PC-3 (cell line): ENCODE data around the gene MRFAP1L1. TPM values are rescaled to one million over a fixed set of nuclear protein-coding genes. Genes with fewer than 3 reads are reported as not detected.

ENCODE experiments used
- ATAC-seq: fragments of 200-7000 bp; cut with Tn5 transposase; 2 replicates; pipeline ENCODE4 v1.9.1; 2020; ENCODE audit warnings: mild to moderate bottlenecking, moderate library complexity
- BruUV-seq: library from RNA; stranded (reverse); fragments of 400-500 nt; replicated peaks from 2 replicates; lab custom pipeline; 2021; lab: Mats Ljungman, UMichigan
- CTCF ChIA-PET: fragments of 300-600 bp; sonication (Branson Sonifier 250); formaldehyde crosslinking; loops from one replicate; lab custom pipeline; 2022; ENCODE audit warnings: antibody characterized with exemption; lab: Charles Lee
- POLR2A ChIA-PET: fragments of 300-600 bp; sonication (Branson Sonifier 250); formaldehyde crosslinking; loops from one replicate; lab custom pipeline; 2022; ENCODE audit warnings: antibody characterized with exemption; ENCODE audit not compliant: unreplicated experiment; lab: Charles Lee
- DNase-seq: peaks from one replicate; pipeline ENCODE4 v3.0.0-alpha.2; 2015
- H2AFZ ChIP-seq: fragments of 300-600 bp; sonication (generic); 2 replicates; pipeline ENCODE4 v1.6.0; 2016; ENCODE audit warnings: antibody characterized with exemption, low read length
- H3F3A ChIP-seq: fragments of 300-600 bp; sonication (generic); one replicate; pipeline ENCODE4 v1.6.0; 2017; ENCODE audit warnings: antibody characterized with exemption, low read length, control low read depth, mild to moderate bottlenecking; ENCODE audit not compliant: unreplicated experiment
- H3K27ac ChIP-seq: fragments of 300-600 bp; sonication (generic); 2 replicates; pipeline ENCODE4 v1.5.1; 2016; ENCODE audit warnings: mild to moderate bottlenecking, low read length
- H3K27me3 ChIP-seq: fragments of 300-600 bp; sonication (generic); 2 replicates; pipeline ENCODE4 v1.6.1; 2016; ENCODE audit warnings: low read length, mixed read lengths
- H3K36me3 ChIP-seq: fragments of 300-600 bp; sonication (generic); 2 replicates; pipeline ENCODE4 v1.6.1; 2016; ENCODE audit warnings: low read depth, mixed run types, low read length, mixed read lengths
- H3K4me1 ChIP-seq: fragments of 300-600 bp; sonication (generic); 2 replicates; pipeline ENCODE4 v1.5.1; 2016; ENCODE audit warnings: low read length; ENCODE audit not compliant: insufficient read depth
- H3K4me2 ChIP-seq: fragments of 300-600 bp; sonication (generic); 2 replicates; pipeline ENCODE4 v1.6.0; 2016; ENCODE audit warnings: low read length
- H3K4me3 ChIP-seq: fragments of 300-600 bp; sonication (generic); 2 replicates; pipeline ENCODE4 v1.5.1; 2016; ENCODE audit warnings: mild to moderate bottlenecking, low read length, mixed read lengths
- H3K79me2 ChIP-seq: fragments of 300-600 bp; sonication (generic); 2 replicates; pipeline ENCODE4 v1.6.1; 2017; ENCODE audit warnings: low read length, mixed read lengths
- H3K9ac ChIP-seq: fragments of 300-600 bp; sonication (generic); 2 replicates; pipeline ENCODE4 v1.6.0; 2016; ENCODE audit warnings: mild to moderate bottlenecking, low read length
- H3K9me2 ChIP-seq: fragments of 300-600 bp; sonication (generic); replicated peaks from 2 replicates; pipeline ENCODE4 v1.6.1; 2016; ENCODE audit warnings: mixed run types, low read length, mixed read lengths
- H3K9me3 ChIP-seq: fragments of 300-600 bp; sonication (generic); 2 replicates; pipeline ENCODE4 v1.6.1; 2016; ENCODE audit warnings: low read length, mixed read lengths
- H4K20me1 ChIP-seq: fragments of 300-600 bp; sonication (generic); 2 replicates; pipeline ENCODE4 v1.6.1; 2016; ENCODE audit warnings: low read length, mixed read lengths
- EZH2 ChIP-seq: fragments of 300-600 bp; sonication (generic); IDR thresholded peaks from one replicate; pipeline ENCODE4 v1.6.1; 2017; ENCODE audit warnings: antibody characterized with exemption, mild to moderate bottlenecking, low read length; ENCODE audit not compliant: unreplicated experiment
- EZH2phosphoT487 ChIP-seq: fragments of 300-600 bp; sonication (generic); IDR thresholded peaks from 2 replicates; pipeline ENCODE4 v1.6.1; 2018; ENCODE audit warnings: mild to moderate bottlenecking, antibody characterized with exemption, low read length, borderline replicate concordance
- intact Hi-C: fragments of 100-400 bp; cut with micrococcal nuclease; formaldehyde crosslinking; loops from 2 replicates; pipeline ENCODE4 v1.9.0; 2023
- total RNA-seq: library from RNA; depleted of rRNA; stranded (reverse); fragments of >200 nt; gene quantifications from 2 replicates; pipeline ENCODE4 v1.2.3, GENCODE V29; 2014
- TF ChIP-seq, protein P1 (sequence below): fragments of 300-600 bp; sonication (generic); conservative IDR thresholded peaks from 2 replicates; pipeline ENCODE4 v1.5.1; 2017; ENCODE audit warnings: antibody characterized with exemption, low read depth, mild to moderate bottlenecking, low read length

Gene MRFAP1L1
- total RNA-seq, 1 experiment from 2014 or later, result 50.5 TPM

DNA sequence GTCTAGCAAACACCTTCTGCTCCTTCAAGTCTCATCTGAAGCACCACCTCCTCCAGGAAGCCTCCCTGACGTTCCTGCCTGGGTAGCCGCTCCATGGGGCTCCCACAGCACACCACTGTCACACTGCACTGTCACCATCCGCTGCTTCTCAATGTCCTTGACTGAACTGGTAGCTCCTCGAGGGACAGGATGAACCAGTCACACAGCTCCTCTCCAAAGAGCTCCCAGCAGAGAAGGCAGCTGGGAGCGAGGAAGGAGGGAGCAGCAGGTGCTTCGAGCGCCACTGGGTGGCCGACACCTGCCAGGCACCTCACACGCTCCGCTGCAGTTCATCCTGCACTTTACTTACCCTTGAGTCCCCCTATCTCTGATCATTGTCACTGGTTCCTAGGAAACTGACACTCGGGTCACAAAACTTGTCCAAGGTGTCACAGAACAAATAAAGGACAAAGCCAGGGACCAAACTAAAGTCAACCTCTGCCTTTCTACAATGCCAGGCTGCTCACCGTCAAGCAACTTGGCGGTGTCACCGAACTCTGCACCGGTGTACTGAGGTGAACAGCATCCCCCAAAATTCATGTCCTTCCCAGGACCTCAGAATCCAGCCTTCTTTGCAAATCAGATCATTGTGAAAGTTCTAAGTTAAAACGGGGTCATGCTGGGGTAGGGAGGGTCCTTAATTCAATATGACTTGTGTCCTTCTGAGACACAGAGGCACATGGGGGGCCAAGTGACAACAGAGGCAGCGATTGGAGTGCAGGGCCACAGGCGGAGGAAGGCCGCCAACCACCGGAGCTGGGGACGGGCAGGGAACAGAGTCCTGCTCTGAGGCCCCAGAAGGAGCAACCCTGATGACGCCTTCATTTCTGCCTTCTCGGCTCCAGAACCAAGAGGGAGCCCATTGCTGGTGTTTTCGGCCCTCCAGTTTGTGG lies 21.5 kb downstream of the MRFAP1L1 start:
- Histone ChIP-seq H4K20me1 (no peaks in the 10 kb centered on the region), H3K79me2 (no peaks in the 10 kb centered on the region), H3K36me3 (no peaks in the 10 kb centered on the region), H3K4me1 (peaks cover 39% of the 10 kb centered on the region), H3K27ac (peak overlapping the region; percentile 90), H3K27me3 (no peaks in the 10 kb centered on the region), H3K9me2 (no peaks in the 10 kb centered on the region), H3F3A (no peaks in the 10 kb centered on the region), H2AFZ (peak overlapping the region; percentile 40), H3K9me3 (no peaks in the 10 kb centered on the region), H3K4me2 (peak overlapping the region; percentile 60), H3K4me3 (no peak overlapping the region), H3K9ac (peak overlapping the region; percentile 64)
- intact Hi-C loops, result no loop called here
- TF ChIP-seq, protein P1, sequence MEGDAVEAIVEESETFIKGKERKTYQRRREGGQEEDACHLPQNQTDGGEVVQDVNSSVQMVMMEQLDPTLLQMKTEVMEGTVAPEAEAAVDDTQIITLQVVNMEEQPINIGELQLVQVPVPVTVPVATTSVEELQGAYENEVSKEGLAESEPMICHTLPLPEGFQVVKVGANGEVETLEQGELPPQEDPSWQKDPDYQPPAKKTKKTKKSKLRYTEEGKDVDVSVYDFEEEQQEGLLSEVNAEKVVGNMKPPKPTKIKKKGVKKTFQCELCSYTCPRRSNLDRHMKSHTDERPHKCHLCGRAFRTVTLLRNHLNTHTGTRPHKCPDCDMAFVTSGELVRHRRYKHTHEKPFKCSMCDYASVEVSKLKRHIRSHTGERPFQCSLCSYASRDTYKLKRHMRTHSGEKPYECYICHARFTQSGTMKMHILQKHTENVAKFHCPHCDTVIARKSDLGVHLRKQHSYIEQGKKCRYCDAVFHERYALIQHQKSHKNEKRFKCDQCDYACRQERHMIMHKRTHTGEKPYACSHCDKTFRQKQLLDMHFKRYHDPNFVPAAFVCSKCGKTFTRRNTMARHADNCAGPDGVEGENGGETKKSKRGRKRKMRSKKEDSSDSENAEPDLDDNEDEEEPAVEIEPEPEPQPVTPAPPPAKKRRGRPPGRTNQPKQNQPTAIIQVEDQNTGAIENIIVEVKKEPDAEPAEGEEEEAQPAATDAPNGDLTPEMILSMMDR, result no peak
- TF ChIP-seq EZH2 (no peak), EZH2phosphoT487 (no peak)
- BruUV-seq, result no TSS peak
- no peak for ATAC-seq
- POLR2A ChIA-PET, result no interaction called here
- CTCF ChIA-PET, result no interaction called here
- DNase-seq, result peak; percentile 24

DNA sequence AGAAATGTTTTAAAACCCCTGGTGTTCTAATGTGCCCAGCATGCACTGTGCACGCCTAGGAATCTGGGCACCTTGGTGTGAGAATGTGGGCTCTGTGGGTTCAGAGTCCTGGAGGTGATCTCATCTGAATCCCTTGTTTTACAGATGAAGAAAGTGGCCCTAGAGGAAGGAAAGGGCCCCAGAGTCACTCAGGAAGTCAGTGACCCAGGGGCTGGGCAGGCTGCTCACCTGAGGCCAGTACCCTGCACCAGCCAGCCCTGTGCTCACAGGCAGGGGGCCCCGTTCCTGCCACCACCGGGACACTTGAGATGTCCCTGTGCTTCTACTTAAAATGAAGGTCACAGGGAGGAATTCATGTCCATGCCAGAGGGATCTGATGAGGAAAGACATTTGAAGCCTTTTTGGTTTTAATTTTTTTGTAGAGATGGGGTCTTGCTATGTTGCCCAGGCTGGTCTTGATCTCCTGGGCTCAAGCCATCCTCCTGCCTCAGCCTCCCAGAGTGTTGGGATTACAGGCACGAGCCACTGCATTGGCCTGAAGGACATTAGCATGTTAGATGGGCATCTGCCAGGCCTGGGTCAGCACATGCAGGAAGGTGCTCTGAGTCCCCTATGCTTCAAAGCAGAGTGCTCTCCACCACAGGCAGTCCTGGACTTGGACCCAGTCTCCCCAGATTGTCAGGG lies 23.4 kb downstream of the MRFAP1L1 start:
- Histone ChIP-seq H3K4me2 (no peak overlapping the region), H4K20me1 (no peaks in the 10 kb centered on the region), H3K9me3 (no peaks in the 10 kb centered on the region), H3K36me3 (no peaks in the 10 kb centered on the region), H2AFZ (no peak overlapping the region), H3K9ac (no peak overlapping the region), H3K27me3 (no peaks in the 10 kb centered on the region), H3F3A (no peaks in the 10 kb centered on the region), H3K4me3 (no peak overlapping the region), H3K27ac (no peak overlapping the region), H3K4me1 (peaks cover 28% of the 10 kb centered on the region), H3K9me2 (no peaks in the 10 kb centered on the region), H3K79me2 (no peaks in the 10 kb centered on the region)
- ATAC-seq (no peak), DNase-seq (no peak)
- ChIA-PET CTCF (no interaction called here), POLR2A (no interaction called here)
- no peak for TF ChIP-seq EZH2phosphoT487
- no peak for TF ChIP-seq EZH2
- TF ChIP-seq, protein P1, result no peak
- intact Hi-C loops, result no loop called here
- BruUV-seq, result no TSS peak
